Stimulated activated naive CD8-positive, alpha-beta T cell treated with anti-CD3 and anti-CD28 coated beads, Interleukin-15, amount 100 ng/mL, for 72 hours (primary cell): ENCODE data around the gene FRYL.
A peak's percentile ranks its signal among the peaks of the same experiment; 100 is the strongest.

Experiments
- ATAC-seq: fragments of 150-1000 bp; cut with Tn5 transposase; 2 replicates; pipeline ENCODE4 v1.10.0; 2021; ENCODE audit warnings: mild to moderate bottlenecking, moderate library complexity
- DNase-seq, 2 donors: peaks; one replicate each; pipeline ENCODE4 v3.0.0; 2021 to 2022
- H3K27ac Mint-ChIP-seq, 2 donors: one replicate each; pipeline ENCODE4 v1.8.0; 2022; ENCODE audit warnings: mild to moderate bottlenecking in 2 of 2, mixed read lengths in 2 of 2, moderate library complexity in 2 of 2
- H3K27me3 Mint-ChIP-seq: one replicate; pipeline ENCODE4 v1.8.0; 2022; ENCODE audit warnings: mixed read lengths
- H3K4me1 Mint-ChIP-seq: one replicate; pipeline ENCODE4 v1.8.0; 2022; ENCODE audit warnings: mild to moderate bottlenecking, mixed read lengths
- H3K4me3 Mint-ChIP-seq, 2 donors: one replicate each; pipeline ENCODE4 v1.8.0; 2022; ENCODE audit warnings: mild to moderate bottlenecking in 2 of 2, mixed read lengths in 2 of 2, moderate library complexity in 1 of 2
- H3K9me3 Mint-ChIP-seq, 2 donors: one replicate each; pipeline ENCODE4 v1.8.0; 2022; ENCODE audit warnings: mixed read lengths in 2 of 2

The FRYL gene

DNA sequence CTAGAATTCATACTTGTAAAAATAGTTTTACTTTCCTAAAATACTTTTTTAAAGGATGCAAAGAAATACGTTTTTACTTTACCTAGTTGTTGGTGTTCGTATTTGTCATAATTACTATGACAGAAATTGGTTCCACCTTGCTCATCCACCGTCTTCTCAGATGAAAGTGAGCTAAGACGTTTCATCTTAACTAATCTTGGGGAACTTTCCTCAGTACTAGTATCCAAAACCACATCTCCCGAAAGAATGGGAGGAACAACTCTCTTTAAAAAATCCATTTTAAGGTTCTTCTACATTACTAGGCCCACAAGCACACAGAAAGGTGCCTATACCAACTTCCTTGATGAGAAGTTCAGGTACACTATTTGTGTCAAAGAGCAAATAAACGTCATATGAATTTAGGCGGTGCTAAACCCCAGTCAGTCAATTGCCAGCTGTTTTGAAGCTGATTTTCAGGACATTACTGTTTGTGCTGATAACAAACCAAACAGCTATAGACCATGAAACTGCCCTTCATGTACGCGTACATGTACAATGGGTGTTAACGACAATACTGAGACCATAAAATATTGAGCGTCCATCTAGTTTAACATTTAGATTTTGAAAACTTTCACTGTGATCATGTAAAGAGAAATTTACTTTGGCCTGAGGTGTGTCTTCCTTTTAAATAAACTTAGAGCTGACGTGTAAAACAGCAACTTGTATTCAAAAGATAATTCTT is 99.1 kb downstream of the FRYL start:
- Mint-ChIP-seq H3K4me1 (peaks cover 27% of the 10 kb centered on the region), H3K9me3 (peaks cover 0 to 2% of the 10 kb centered on the region in 2 donors), H3K4me3 (no peak overlapping the region), H3K27ac (no peak overlapping the region), H3K27me3 (no peaks in the 10 kb centered on the region)
- DNase-seq (no peak), ATAC-seq (no peak)

DNA sequence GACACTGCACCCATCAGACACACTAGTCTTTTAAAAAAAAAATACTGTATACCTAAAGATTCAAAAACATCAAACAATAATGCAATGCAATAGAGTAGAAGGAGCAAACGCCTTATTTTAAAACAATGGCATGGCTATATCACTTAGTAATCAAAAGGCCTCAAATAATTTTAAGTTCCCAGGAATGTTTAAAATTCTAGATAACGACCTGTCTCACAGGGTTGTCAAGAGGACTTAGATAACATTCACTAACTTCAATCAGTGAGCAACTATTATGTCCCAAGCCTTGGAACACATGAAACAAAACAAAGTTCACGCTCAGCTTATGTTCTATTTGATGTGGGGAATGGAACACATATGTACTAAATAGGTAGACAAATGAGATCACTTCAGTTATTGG is 106.5 kb downstream of the FRYL start:
- Mint-ChIP-seq H3K9me3 (peaks cover 6 to 15% of the 10 kb centered on the region in 2 donors), H3K27me3 (no peaks in the 10 kb centered on the region), H3K27ac (no peak overlapping the region), H3K4me3 (no peak overlapping the region), H3K4me1 (peaks cover 28% of the 10 kb centered on the region)
- ATAC-seq: no peak
- DNase-seq: no peak

DNA sequence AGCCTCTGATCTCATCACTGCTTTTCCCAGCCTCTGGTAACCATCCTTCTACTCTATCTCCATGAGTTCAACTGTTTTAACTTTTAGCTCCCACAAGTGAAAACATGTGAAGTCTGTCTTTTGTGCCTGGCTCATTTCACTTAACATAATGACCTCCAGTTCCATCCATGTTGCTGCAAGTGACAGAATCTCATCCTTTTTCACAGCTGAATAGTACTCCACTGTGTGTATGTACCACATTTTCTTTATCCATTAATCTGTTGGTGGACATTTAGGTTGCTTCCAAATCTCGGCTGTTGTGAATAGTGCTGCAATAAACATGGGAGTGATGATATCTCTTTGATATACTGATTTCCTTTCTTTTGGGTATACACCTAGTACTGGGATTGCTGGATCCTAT is 109.5 kb downstream of the FRYL start:
- peaks cover 42% of the 10 kb centered on the region for H3K4me1 Mint-ChIP-seq
- ATAC-seq (no peak), DNase-seq (no peak)
- no peak overlapping the region for H3K27ac Mint-ChIP-seq
- H3K4me3 Mint-ChIP-seq: no peak overlapping the region
- H3K9me3 Mint-ChIP-seq: peaks cover 6 to 9% of the 10 kb centered on the region in 2 donors
- H3K27me3 Mint-ChIP-seq: no peaks in the 10 kb centered on the region

DNA sequence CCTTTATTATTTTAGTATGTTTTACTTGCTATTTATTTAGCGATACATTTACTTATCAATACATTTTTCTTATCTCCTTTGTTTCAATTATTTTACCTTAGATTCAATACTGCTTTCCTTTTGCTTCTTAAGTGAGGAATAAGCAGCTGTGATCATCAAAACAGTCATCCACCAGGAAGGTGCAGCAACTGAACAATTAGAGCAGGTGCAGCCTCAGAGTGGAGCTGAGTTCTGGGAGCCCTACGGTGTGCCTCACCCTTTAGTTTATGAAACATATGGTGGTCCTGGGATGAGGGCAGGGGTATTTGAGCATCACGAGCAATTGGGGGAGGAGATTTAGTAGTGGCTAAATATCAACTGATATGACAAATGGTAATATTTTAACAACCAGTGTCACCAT is 111.0 kb downstream of the FRYL start:
- H3K4me1 Mint-ChIP-seq: peaks cover 38% of the 10 kb centered on the region
- H3K27ac Mint-ChIP-seq: peak overlapping the region in 1 of 2 donors; percentile 44
- H3K9me3 Mint-ChIP-seq: peaks cover 6 to 8% of the 10 kb centered on the region in 2 donors
- DNase-seq (no peak), ATAC-seq (no peak)
- H3K4me3 Mint-ChIP-seq: no peak overlapping the region
- no peaks in the 10 kb centered on the region for H3K27me3 Mint-ChIP-seq

DNA sequence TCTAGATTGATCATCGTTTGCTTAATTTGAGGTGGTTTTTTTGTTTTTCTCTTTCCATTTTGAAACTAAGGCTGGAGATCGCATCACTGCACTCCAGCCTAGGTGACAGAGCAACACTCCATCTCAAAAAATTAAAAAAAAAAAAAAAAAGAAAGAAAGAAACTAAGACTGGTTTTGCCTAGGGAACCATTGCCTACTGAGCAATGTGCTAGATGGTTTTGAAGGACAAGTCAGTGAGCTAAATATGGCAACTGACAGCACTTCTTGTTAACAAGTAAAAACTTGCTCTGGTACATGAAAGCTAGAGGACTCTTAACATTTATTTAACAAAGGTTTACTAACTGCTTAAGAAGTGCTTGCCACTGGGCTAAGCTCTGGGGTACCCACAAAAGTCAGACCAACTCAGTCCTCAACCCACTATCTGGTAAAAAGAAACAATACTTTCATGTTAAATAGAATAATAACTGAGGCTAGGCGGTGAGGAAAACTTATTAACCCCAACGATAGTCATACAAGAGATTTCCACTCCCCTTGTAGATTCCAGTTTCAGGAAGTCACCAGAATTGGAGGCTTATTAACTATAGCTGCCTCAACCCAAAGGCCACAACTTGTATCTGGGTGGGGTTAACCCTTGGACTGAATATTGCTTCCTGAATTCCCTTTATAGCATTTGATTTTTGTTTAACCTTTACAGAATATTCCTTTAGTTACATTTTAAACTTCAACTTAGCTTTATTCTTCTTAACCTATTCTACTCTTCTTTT is 111.6 kb downstream of the FRYL start:
- Mint-ChIP-seq H3K4me3 (no peak overlapping the region), H3K27ac (peak overlapping the region in 1 of 2 donors; percentile 44), H3K27me3 (no peaks in the 10 kb centered on the region), H3K9me3 (peaks cover 6 to 8% of the 10 kb centered on the region in 2 donors), H3K4me1 (peaks cover 38% of the 10 kb centered on the region)
- ATAC-seq: no peak
- no peak for DNase-seq

DNA sequence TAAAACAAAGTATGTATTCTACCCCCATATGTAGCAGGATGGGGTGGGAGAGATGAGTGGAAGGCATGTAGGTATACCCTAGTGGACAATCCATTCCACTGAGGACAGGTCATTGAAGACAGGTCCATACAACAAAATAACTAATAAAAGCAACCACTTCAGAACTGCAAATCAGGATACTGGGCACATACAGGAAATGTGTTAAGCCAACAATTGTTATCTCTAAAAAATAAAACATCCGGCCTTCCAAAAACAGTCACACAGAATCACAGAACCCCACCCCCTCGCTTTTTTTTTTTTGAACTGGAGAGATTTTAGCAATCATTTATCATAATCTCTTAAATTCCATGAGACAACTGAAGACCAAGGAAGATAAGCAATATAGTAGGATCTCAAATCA is 112.9 kb downstream of the FRYL start:
- Mint-ChIP-seq H3K9me3 (peaks cover 6 to 8% of the 10 kb centered on the region in 2 donors), H3K27ac (no peak overlapping the region), H3K27me3 (no peaks in the 10 kb centered on the region), H3K4me1 (peaks cover 29% of the 10 kb centered on the region), H3K4me3 (no peak overlapping the region)
- DNase-seq (no peak), ATAC-seq (no peak)

DNA sequence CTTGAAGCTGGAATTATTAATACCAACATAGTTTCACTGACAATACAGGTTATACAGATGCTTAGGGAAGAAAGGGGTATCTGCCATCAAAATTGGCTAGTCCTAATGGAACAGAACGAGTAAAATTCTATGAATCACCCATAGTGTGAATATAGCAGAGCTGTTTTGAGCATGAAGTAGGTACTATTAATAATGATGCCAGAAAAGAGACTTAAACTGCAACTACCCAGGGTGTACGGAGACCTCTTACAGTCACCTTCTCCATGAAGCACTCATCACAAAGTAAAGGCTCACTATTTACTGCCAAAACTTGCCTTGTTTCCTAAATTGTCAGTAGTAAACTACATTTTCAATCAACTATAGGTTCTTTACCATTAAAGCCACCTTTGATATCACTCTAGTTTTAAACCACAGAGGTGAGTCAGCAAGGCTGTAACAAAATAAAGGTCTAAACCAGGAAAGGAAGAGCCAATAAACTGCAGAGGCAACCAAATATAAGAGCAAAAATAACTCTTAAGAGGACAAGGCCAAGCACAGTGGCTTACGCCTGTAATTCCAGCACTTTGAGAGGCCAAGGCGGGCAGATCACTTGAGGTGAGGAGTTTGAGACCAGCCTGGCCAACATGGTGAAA is 114.4 kb downstream of the FRYL start:
- H3K27ac Mint-ChIP-seq: no peak overlapping the region
- H3K9me3 Mint-ChIP-seq: peaks cover 3 to 4% of the 10 kb centered on the region in 2 donors

DNA sequence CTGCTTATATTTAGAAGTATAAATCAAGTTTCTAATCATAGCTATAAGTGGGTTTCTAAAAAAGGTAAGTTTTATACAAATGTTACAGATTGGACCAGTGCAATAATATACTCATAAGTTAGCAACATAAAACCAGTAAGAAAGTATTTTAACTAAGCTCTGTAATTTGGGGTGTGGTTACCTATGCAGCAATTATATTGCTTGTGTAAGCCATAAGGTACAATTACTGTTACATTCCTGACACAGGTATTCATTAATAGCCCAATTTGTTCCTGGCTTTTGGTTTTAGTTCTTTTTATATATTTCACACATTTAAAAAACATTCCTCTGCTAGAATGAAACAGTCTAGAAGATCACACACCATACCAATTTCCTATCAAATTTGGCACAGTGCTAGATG is 115.1 kb downstream of the FRYL start:
- Mint-ChIP-seq H3K4me1 (peaks cover 38% of the 10 kb centered on the region), H3K4me3 (no peak overlapping the region), H3K27me3 (no peaks in the 10 kb centered on the region), H3K9me3 (no peaks in the 10 kb centered on the region), H3K27ac (no peak overlapping the region)
- DNase-seq (no peak), ATAC-seq (no peak)

More for the DNA sequence above, 114.4 kb downstream of the FRYL start:
- no peaks in the 10 kb centered on the region for H3K27me3 Mint-ChIP-seq
- DNase-seq (no peak), ATAC-seq (peak; percentile 90)
- H3K4me1 Mint-ChIP-seq: peaks cover 36% of the 10 kb centered on the region
- H3K4me3 Mint-ChIP-seq: peak overlapping the region in 1 of 2 donors; percentile 2

DNA sequence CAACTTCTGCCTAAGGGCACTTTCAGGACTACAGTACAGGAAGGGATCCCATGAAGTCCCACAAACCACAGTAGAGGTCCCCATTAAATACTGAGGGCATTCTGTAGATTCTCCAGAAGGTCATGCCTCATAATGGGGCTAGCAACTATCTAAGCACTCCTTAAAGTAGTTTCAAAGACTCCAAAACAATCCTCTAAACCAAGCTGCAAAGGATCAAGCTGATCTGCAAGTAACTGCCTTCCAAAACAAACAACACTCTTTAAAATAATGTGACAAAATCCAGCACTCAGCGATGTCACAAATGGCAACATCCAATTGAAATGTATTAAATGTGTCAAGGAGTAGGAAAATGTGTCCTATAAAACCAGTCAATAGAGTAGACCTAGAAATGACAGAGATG is 118.7 kb downstream of the FRYL start:
- H3K27me3 Mint-ChIP-seq: no peaks in the 10 kb centered on the region
- H3K4me3 Mint-ChIP-seq: no peak overlapping the region
- ATAC-seq (no peak), DNase-seq (no peak)
- peaks cover 28% of the 10 kb centered on the region for H3K4me1 Mint-ChIP-seq
- no peak overlapping the region for H3K27ac Mint-ChIP-seq
- no peaks in the 10 kb centered on the region for H3K9me3 Mint-ChIP-seq

DNA sequence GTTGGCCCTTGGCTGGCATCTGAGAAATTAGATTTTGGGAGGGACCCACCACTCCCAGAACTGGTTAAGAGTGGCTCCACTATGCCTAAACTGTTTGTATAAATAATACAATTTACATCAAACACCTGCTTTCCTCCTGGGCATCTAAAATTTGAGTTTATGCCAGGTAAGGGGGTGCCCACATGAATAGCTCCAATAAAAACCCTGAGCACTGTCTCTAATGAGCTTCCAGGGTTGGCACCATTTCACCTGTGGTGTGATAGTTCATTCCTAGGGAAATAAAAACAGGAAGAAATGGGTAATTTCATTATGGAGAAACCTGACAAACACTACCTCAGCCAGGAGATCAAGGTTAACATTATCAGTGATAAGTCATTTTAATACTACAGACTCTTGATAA is 119.7 kb downstream of the FRYL start:
- no peaks in the 10 kb centered on the region for H3K9me3 Mint-ChIP-seq
- H3K4me1 Mint-ChIP-seq: peaks cover 20% of the 10 kb centered on the region
- DNase-seq: no peak
- H3K27me3 Mint-ChIP-seq: no peaks in the 10 kb centered on the region
- ATAC-seq: no peak
- no peak overlapping the region for H3K27ac Mint-ChIP-seq
- H3K4me3 Mint-ChIP-seq: no peak overlapping the region

DNA sequence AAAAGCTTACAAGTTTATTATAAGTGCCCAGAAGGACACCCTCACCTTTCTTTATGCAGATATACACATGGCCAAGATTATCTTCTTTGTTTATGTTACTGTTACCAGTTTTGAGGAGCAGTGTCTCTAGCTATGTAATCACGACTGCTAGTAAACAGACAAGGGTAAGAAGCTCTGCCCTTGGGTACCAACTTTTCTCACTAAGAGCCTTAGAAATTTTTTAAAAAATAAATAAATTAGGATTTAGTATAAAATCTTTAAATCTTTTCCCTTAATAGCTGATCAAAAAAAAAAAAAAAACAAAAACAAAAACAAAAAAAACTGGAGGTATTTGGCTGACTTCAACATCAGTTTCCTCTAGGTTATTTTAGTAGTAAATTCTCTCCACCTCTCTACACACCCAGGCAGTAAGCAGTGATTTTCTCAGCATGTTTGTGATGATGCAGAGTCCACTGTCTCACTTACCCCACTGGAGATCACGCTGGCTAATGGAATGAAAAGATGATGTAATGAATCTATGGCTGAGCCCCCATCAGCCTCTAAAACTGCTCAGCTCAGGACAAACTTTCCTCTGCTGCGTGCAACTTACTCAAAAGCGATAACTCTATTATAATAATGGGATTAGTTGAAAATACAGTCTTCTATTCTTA is 125.9 kb downstream of the FRYL start:
- no peak for DNase-seq
- Mint-ChIP-seq H3K27ac (peak overlapping the region; percentile 13 to 33), H3K27me3 (no peaks in the 10 kb centered on the region), H3K4me3 (peak overlapping the region; percentile 31 to 47), H3K9me3 (no peaks in the 10 kb centered on the region), H3K4me1 (peaks cover 52% of the 10 kb centered on the region)
- ATAC-seq: no peak

DNA sequence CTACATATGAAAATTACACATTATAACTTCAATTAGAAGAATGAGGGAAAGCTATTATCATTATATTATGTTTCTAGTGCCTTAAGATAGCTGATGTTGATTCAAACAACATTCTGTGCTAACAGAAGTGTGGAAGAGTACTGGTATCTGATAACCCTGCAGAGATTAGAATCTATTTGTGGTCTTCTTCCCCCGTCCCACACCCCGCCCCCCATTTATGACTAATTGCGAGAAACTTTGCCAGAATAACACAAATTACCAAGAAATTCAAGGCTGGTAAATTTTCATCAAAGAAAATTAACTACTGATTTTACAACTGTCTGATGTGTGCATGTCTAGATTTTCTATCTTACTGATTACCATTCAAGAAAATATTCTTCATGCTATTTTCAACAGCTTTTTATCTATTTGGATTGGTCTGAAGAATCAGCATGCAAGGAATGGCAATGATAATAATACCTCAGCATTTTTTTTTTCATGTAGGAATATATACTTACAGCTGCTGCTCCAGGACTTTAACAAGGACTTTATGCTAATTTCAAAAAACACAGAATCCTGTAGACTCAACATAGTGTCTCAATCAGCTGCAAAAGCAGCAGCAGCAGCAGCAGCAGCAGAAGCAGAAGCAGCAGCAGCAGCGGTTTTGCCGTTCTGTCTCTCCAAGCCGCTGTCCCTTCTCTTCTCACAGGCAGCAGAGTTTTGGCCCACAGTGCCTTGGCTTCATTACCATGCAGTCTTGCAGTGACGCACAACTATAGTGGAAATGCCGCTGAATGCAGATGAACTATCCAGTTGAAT is 126.7 kb downstream of the FRYL start:
- Mint-ChIP-seq H3K9me3 (no peaks in the 10 kb centered on the region), H3K27ac (no peak overlapping the region), H3K27me3 (no peaks in the 10 kb centered on the region), H3K4me3 (peak overlapping the region; percentile 33 to 60), H3K4me1 (peaks cover 50% of the 10 kb centered on the region)
- DNase-seq (peak in 1 of 2 donors; percentile 16), ATAC-seq (peak; percentile 69)

DNA sequence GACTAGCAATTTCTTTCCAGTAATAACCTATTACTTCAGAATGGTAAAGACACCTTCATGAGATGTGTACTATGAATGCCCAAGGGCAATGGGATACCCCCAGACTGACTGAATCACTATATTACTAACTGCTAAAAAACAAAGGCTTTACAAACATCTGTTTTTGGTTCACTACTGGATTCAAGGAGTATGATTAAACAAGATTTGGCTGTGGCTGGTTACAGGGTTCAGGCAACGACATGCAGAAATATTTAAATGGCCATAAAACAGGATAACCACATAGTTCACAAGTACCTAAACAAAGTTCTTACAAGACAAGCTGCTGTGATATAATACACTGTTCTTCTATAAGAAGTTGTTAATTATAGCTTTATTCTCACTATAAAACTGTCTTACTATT is 128.2 kb downstream of the FRYL start:
- no peaks in the 10 kb centered on the region for H3K9me3 Mint-ChIP-seq
- H3K4me1 Mint-ChIP-seq: peaks cover 52% of the 10 kb centered on the region
- no peak overlapping the region for H3K4me3 Mint-ChIP-seq
- ATAC-seq (peak; percentile 42), DNase-seq (no peak)
- H3K27ac Mint-ChIP-seq: no peak overlapping the region
- no peaks in the 10 kb centered on the region for H3K27me3 Mint-ChIP-seq

DNA sequence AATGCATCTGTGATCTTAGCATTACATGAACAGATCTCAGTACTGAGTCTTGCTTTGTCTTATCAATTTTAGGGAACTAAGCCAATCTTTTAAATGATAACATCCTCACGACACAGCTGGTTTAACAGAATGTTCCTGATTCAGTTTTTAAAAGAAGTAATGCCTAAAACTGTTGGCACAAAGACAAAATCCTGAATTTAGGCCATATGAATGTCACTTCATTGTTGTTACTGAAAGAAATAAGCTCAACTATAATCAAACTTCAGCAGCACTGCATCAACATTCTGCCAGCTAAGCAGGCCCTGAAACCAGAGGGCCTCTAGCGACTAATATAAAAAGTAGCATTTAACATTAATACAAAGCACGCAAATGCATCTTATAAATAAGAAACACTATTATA is 130.6 kb downstream of the FRYL start:
- no peak for ATAC-seq
- Mint-ChIP-seq H3K4me3 (no peak overlapping the region), H3K27ac (no peak overlapping the region), H3K4me1 (peaks cover 44% of the 10 kb centered on the region), H3K27me3 (no peaks in the 10 kb centered on the region), H3K9me3 (no peaks in the 10 kb centered on the region)
- DNase-seq: no peak

DNA sequence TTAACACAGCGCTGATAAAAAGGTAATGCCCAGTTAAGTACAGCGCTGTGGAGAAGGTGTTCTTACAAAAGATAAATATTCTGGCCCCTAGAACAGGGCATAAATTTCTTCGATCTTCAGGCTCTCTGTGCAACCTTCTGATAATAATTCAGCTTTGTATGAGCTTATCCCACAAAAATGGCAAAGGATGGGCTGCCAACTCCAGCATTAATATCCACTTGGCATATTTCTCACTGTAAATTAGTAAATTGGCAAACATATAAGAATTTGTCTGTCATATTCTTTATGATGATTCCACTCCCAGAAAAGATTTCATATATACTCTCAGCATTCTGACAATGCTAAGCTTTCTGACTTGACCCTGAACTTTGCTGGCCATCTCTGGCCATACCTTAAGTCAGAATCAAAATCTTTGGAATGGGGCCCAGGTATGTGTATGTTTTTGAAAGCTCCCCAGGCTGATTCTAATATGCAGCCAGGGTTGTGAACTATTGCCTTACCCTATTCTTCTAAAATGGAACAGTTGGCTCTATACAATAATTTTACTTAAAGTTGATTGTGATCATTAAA is 134.8 kb downstream of the FRYL start:
- H3K27me3 Mint-ChIP-seq: no peaks in the 10 kb centered on the region
- no peak for DNase-seq
- H3K9me3 Mint-ChIP-seq: no peaks in the 10 kb centered on the region
- H3K4me1 Mint-ChIP-seq: peaks cover 25% of the 10 kb centered on the region
- ATAC-seq: no peak
- H3K27ac Mint-ChIP-seq: no peak overlapping the region
- H3K4me3 Mint-ChIP-seq: no peak overlapping the region
